ENCODE results near the gene KCNJ10.

Gene KCNJ10

DNA sequence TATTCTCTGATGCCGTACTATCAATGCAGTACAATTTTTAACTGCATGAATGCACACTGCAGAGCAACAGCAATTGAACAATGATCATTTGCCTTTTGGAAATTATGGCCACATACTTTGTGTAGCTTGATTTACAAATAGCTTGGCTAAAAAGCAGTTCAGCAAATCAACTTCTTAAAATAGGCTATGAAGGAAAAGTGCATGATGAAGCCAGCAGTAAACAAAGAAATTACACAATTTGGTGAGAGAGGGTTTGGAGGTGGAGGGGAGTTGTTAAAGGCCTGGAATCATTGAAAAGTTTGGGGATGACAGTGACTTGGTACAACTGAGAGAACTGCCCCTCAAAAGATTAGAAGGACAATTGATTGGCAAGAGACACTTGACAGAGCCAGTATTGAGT is 44.6 kb downstream of the KCNJ10 start:
- no peak for DNase-seq (ENCODE audit: low read depth in 2 of 3, low spot score in 1 of 3)

DNA sequence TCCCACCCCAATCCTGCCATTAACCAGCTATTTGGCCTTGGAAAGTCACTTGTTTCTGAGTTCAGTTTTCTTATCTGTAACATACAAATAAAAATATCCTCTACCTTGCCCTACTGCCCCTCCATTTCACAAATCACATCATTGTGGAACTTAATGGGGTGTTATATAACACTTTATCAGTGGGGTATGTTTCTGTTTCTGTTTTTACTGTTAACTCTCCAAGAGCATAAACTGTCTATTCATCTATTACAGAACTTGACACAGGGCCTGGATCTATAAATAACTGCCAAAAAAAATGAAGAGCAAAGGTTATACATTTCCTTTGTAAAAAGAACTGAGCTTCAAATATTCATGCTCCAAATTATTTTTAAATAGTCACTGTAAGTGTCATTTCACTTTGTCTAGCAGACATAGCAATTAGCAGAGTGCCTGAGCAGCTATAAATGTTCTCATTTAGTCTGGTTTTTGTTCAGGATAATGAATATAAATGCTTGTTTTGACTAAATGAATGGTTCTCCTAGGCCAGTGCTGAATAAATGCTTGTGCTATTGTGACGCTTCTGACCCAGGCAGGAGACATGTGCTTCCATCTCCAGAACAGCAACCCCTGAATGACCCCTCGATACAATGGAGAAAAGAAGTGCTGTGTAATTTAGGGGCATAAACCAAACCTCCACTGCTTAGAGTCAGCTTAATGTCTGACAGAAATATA is 45.6 kb downstream of the KCNJ10 start:
- DNase-seq (ENCODE audit: low read depth in 2 of 3, low spot score in 1 of 3), result no peak

DNA sequence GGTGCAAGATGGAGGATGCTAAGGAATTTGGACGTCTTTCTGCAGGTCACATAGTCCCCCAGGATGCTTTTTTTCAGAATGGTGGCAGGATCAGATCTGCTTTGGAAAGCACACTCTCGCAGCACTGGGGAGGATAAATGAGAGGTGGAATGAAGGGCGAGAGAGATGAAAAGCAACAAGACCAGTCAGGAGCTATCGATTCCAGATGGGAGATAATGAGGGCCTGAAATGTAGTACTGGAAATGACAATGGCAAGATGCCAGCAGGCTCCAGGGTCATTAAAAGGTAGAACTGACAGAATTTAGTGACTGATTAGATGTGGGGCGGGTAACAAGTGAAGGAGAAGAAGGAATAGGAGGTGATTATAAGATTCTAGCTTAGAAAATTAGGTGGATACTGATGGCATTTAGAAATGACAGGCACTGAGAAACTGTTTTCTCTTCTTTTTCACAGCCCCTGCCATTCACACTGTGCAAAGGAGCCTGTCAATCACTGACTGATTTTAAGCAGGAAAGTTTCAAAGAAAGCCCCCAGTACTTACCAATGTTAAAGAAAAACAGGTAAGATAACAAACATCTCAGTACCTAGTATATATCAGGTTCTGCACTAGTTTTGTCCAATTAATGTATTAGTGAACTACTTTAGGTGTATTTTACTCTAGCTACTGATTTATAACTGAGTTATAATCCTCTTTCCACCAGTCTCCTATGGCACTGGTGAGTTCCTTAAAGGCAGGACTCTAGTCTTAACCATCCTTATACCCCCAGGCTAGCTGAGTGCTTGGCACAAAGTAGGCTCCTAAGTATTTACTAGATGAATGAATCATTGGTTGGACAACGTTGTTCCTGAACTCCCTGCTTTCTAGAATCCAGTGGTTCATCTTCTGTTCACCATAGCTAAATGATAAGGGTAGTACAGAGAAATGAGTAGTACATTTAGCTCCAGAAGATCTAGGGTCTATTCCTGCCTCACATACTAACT is 47.3 kb downstream of the KCNJ10 start:
- no peak for DNase-seq (ENCODE audit: low read depth in 2 of 3, low spot score in 1 of 3)

DNA sequence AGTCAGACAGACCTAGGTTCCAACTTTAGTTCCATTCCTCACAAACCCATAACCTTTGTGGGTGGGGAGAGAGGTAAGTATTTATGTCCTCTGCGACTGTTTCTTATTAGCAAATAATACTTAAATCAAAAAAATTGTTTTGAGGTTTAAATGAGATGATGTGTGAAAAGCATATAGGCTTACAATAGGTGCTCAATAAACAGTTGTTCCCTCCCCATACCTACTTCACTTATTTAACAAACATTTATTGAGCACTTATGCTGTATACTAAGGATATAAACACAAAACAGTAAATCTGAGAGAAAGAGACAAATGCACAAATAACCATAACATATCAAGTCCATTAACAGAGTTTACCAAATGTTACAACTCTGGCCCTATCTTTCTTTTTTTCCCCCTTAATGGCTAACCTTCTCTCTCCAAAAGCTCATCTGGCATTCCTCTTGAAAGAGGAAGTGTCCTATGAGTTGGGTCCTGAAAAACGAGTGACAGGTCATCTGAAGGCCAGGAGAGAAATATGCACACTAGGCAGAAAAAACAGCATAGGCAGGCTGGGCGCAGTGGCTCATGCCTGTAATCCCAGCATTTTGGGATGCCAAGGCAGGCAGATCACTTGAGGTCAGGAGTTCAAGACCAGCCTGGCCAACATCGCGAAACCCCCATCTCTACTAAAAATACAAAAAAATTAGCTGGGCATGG is 48.4 kb downstream of the KCNJ10 start:
- no peak for DNase-seq (ENCODE audit: low read depth in 2 of 3, low spot score in 1 of 3)

DNA sequence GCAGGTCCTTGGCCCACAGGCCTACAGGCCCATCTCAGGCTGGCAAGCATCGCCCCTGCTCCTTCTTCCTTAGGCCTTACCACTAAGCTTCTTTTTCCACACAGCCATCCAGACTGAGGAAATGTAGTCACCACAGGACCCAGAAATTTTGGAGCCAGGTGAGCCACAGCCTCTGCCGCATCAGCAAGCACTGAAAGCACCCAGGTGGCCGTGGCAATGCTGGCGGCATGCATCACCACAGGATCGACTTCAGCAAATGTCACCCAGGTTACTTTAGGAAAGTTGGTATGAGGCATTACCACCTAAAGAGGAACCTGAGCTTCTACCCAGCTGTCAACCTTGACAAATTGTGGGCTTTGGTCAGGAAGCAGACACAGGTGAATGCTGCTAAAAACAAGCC is 49.8 kb downstream of the KCNJ10 start:
- DNase-seq (ENCODE audit: low read depth in 2 of 3, low spot score in 1 of 3), result no peak

DNA sequence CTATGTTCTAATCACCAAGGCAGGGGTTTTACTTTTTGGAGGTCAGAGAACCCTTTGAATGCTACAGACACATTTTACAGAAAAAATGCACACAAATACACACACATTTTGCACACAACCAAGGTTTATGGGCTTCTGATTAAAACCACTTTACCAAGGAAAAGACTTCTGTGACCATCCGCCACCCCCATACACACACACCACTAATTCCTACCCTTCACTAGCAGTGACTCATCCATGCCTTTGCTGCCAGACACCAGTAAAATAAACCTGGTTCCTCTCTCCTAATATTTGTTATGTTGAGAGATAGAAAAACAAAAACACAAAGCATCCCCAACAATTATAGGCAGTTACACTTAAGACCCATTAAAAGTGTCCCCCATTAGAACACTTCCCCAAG is 51.1 kb downstream of the KCNJ10 start:
- no peak for DNase-seq (ENCODE audit: low read depth in 2 of 3, low spot score in 1 of 3)

DNA sequence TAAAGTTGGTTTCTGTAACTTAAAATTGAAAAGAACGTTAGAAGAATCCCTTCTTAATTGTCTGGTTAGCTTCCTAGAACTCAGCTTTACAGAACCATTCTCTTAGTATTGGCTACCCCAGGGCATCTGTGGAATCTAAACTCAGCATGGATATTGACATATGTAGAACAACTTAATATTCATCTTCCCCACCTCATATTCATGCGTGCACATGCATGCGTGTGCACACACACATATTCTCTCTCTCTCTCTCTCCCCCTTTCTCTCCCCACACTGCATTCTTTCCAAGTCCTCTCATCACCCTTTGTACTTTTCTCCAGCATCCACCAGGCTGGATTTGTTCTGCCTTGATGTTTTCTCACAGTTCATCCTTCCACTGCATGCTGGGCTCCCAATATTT is 51.6 kb downstream of the KCNJ10 start:
- no peak for DNase-seq (ENCODE audit: low read depth in 2 of 3, low spot score in 1 of 3)

DNA sequence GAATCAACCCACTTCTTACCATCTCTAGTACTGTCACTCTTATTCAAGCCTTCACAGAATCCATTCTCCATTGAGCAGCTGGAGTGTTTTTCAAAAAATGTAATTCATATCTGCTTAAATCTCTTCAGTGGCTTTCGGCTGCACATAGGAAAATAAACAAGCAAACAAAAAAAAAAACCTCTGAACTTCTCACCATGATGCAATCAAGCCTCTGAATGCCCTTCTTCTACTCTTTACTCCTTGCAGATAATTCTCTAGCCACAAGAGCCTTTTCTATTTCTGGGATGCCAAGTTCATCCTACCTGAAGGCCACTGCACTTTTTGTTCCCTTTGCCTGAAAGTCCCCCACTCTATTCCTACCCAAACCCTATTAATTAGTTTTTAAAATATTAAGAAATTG is 52.4 kb downstream of the KCNJ10 start:
- DNase-seq (ENCODE audit: low read depth in 2 of 3, low spot score in 1 of 3), result no peak

DNA sequence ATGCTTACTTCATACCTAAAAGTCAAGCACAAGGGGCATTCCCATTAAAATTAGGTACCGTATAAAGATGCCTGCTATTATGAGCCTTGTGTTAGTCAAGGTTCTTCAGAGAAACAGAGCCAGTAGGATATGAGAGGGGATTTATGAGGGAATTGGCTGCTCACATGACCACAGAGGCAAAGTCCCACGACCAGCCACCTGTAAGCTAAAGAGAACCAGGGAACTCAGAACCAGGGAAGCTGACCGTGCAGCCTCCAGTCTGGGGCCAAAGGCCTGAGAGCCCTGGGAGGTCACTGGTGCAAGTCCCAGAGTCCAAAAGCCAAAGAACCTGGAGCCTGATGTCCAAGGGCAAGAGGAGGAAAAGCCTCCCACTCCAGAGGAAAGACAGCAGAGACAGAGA is 58.2 kb downstream of the KCNJ10 start:
- no peak for DNase-seq (ENCODE audit: low read depth in 2 of 3, low spot score in 1 of 3)

DNA sequence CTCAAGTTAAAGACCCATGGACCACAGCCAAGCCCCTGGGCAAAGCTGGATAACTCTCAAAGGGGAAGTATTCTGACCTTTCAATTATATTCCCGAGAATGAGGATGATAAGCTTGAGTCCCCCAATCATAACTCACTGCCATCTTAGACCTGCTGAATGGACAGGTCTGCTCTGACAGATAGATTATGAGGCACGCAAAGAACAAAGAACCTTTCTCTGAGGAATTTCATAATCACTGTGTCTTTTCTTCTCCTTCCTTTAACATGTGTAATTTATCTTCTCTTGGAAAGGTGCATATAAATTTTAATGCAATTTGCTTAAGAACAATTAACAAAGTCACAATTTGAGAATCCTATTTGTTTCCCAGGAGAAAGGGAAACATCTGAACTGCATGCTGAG is 60.2 kb downstream of the KCNJ10 start:
- DNase-seq (ENCODE audit: low read depth in 2 of 3, low spot score in 1 of 3), result no peak

DNA sequence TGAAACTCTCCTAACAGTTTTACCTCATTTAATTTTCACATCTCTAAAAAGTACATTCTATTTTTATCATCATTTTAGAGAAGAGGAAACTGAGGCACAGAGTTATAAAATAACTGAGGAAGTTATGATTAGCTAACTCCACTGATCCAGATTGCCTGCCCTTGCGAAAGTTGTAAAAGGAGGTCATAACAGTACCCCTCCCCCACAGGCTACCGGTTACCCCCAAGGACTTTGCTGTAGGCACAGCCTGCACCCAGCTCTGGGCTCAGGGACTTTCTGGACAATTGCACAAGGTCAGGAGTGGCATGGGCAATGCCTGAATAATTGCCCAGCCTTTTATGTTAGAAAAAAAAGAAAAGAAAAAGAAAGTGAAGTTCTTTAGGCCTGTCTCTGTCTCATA is 60.9 kb downstream of the KCNJ10 start:
- no peak for DNase-seq (ENCODE audit: low read depth in 2 of 3, low spot score in 1 of 3)

DNA sequence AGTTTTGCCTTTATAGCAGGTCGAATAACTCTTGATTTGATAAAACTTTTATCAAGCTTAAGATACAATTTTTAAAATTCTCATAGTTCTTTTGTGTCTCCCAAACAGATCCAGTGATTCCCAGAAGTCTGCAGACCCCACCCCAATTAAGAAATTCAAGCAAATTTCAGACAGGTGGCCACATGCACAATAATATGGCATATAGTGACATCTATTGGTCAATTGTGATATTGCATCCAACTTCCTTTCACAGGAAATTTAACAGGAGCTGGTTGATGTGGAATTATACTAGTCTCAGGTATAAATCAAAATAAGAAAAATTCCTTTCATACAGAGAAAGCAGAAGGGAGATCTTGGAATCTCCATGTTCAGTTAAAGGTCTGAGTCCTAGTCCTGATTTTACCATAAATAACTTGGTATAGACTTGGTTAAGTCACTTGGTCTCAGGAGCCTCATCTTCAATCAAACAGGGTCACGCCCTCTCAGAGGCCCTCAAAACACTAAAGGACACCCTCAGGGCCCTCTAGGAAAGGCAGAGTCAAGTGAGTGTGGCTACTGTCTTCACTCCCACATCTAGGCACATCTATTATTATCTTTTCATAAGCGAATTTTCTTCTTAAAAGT is 62.3 kb downstream of the KCNJ10 start:
- DNase-seq (ENCODE audit: low read depth in 2 of 3, low spot score in 1 of 3), result no peak

DNA sequence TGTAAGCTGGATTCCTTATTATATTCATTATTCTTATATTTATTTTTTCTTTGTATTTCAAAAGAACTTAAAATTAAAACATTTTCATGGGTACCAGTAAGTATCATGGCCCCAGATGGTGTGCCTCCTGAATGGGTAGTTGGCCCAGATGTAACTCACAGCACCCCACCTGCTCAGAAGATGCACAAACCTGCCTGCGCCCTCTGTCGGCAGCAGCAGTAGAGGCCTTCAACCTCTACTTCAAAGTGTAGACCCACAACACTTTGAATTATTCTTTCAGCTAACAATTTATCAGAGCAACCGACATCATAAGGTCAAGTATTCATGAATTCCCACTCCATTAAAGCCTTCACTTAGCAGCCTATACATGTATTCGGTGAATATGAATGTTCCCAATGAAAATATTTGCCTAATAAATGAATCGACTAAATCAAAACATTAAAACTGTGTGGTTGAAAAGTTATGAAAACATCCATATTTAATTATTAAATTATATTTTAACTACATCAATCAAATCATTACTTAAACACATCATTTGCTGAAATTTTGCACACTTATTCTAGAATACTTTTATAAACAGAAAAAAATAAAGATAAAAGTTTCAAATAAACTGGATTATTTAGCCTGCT is 63.5 kb downstream of the KCNJ10 start:
- peak; percentile 57 to 58 (median 58) for DNase-seq (ENCODE audit: low read depth in 2 of 3, low spot score in 1 of 3)

DNA sequence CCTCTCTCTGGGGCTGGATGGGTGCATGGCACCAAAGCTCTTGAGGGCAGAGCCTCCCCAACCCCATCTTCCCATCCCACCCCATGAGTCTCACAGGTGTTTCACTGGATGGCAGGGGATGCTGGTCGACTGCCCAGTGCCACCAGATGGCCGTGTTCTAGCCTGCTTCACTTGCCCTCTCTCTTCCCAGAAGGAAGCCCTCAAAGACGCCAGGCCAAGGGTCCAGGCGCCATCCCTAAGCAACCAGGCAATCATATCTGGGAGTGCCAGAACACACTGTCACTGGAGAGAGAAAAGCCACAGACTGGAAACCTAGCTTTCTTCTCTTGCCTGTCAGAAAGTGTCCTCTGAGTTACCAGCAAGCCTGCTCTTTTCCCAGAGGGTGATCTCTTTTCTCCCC is 64.9 kb downstream of the KCNJ10 start:
- DNase-seq (ENCODE audit: low read depth in 2 of 3, low spot score in 1 of 3), result no peak

DNA sequence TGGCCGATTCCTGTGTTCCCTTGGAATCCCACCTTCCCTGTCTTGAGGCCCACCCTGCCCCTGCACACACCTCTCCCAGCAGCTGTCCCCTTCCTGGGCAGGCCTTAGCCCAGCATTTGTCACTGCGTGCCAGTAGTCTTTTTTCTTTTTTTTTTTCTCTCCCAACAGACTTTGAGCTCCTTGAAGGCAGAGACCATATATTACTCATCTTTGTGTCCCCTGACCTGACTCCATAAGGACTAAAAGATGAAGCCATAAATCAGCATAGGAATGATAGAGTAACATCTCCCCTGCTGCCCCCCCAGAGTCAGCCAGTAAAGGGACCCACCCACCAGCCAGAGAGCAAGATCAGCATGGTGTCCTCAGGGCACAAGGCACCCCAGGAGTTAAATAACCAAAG is 65.5 kb downstream of the KCNJ10 start:
- DNase-seq (ENCODE audit: low read depth in 2 of 3, low spot score in 1 of 3), result no peak

DNA sequence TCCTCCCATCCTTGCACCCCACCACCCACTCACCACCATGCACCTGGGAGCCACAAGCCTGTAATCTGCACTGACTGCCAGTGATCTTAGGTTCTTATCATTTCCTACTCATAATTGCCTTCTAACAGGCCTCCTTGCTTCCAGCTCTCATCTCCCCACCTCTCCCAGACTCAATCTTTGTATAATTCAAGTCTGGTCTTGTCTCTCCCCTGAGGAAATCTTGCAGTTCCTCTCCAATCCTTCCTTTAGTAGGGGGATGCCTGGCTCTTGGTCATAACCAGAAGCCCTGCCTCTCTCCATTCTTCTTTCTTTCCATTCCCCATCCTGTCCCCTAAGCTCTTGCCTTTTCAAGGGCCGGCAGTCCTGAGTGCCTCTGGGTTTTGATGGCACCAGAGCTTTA is 66.0 kb downstream of the KCNJ10 start:
- no peak for DNase-seq (ENCODE audit: low read depth in 2 of 3, low spot score in 1 of 3)

DNA sequence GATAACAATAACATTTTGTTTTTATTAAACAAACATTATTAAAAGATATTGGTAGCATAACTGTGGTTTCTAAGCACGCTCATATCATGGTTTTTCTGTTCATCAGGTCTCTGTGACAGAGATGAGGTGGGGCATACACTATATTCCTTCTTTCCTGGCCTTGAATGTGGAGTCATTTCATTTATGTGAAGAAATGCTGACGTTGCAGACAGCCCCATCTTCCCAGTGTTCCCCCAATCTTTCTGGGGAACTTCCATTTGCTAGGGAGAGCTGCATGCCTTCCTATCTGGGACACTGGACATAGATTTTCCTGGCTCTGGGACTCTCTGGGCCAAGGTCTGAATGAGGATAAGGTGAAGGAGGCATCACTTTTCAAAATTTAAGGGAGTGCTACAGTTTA is 68.5 kb downstream of the KCNJ10 start:
- DNase-seq (ENCODE audit: low read depth in 2 of 3, low spot score in 1 of 3), result no peak

DNA sequence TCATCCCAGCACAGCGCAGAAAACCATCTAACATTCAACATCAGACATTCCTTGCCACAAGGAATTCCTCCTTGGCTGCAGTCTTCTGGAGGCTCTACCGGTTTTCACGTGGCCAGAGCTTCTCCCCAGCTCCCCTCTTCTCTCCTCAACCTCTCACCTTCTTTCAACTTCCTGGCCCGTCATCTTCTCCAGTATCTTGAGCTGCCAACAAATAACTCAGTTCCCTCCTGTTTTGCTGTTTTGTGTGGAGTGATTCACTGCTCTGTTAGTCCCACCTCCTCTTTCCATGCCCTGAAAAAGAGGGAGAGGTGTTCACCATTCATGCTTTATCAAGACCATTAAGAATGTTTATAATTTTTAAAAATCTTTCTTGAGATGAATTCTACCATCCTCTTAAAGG is 70.8 kb downstream of the KCNJ10 start:
- no peak for DNase-seq (ENCODE audit: low read depth in 2 of 3, low spot score in 1 of 3)

DNA sequence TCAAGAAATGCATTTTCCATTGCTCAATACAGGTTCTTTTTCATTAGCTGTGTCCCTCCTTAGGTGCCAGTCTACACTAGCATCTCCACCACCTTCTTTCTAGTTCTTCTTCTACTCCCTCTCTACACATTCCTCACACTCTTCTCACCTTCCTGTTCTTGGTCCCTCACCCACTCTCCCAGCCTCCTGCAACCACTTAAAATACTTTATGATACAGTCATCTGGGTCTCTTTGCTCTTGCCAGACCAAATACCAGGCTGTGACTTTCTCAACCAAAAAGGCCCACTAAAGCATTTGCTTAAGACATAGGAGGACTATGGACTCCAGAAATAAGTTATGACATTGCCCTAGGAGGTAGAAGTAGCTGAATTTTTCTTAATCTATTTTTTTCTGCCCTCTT is 73.3 kb downstream of the KCNJ10 start:
- no peak for DNase-seq (ENCODE audit: low read depth in 2 of 3, low spot score in 1 of 3)

DNA sequence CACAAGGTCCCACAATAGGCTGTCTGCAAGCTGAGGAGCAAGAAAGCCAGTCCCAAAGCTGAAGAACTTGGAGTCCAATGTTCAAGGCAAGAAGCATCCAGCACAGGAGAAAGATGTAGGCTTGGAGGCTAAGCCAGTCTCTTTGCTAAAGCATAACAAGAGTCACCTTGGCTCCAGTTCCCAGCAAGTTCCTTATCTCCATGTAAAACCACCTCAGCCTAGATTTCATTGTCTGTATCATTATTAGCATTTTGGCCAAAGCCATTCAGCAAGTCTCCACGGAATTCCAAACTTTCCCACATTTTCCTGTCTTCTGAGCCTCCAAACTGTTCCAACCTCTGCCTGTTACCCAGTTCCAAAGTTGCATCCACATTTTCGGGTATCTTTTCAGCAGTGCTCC is 75.1 kb downstream of the KCNJ10 start:
- DNase-seq (ENCODE audit: low read depth in 2 of 3, low spot score in 1 of 3), result no peak

DNA sequence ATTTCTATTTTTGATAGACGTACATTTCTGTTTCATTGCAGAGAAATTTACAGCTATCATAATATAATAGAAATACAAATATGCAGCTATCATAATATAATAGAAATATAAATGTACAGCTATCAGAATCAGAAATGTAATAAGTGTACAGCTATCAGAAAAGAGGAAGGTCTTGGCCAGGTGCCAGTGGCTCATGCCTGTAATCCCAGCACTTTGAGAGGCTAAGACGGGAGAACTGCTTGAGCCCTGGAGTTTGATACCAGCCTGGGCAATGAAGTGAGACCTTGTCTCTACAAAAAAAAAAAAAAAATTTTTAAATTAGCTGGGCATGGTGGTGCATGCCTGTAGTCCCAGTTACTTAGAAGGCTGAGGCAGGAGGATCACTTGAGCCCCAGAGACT is 76.0 kb downstream of the KCNJ10 start:
- no peak for DNase-seq (ENCODE audit: low read depth in 2 of 3, low spot score in 1 of 3)

Data from stimulated activated CD4-positive, alpha-beta T cell treated with anti-CD3 and anti-CD28 coated beads, Interleukin-12 subunit alpha, Interleukin-12 subunit beta, amount 100 ng/mL, for 48 hours (primary cell).